ENCODE data around the gene LTBR. TPM values are rescaled to one million over a fixed set of nuclear protein-coding genes. Genes with fewer than 3 reads are reported as not detected.
"Not testable (repeated sequence)": the region's sequence is repeated elsewhere in the genome, so short reads cannot be mapped to it uniquely, and the experiment has no call there.

The LTBR gene
- total RNA-seq, 1 experiment from 2014 or later = 165 TPM

DNA sequence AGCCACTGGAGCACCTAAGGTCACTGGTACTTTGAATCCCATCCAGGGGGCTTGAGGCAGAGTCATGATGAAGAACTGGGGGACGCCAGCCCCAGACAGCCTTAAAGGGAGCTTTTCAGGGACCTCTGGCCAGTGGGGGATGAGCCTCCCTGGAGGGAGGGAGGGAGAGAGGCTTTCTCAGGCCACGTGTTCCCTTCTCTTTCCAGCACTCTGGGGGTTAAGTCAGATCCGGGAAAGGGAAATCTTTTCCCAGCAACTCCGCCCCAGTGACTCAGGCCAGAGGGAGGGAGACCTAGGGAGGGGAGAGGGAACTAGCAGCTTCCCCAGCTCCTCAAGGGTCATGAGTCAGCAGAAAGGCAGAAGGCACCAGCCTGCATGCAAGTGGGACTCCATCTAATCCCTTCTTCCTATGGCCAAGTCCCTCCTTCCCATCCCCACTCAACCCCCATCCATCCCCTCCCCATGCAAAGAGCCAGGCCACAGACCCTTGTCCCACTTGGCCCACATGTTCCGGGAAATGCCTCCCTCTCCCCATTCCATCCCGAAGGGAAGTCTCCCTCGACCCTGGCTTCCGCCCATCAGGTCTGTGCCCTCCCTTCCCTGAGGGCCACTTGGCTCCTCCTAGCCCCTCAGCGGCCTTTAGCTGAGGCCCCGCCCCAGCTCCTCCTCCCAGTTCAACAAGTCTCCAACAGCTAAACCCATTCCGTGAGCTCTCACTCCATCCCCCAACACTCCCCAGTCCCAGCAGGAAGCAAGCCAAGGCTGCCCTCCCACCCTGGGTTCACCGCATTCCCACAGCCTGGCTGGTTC lies 47.7 kb upstream of the LTBR start:
- CTCF ChIA-PET = interaction anchor here (0.5 to 3.5 kb wide), 15 partner anchors 10 to 348 kb away, joined by 3 to 25 read pairs (median 4); partner anchors contain the start of genes LTBR and TAPBPL
- H3K4me1 Mint-ChIP-seq (ENCODE audit: low read depth, unreplicated experiment) = peaks cover 43% of the 10 kb centered on the region
- BruUV-seq (replicated peaks) = no TSS peak
- intact Hi-C loops (cut with micrococcal nuclease; ENCODE audit: unreplicated experiment) = loop anchor here (5.0 kb wide), 1 partner anchor 131 kb away; no protein-coding TSS in a partner anchor
- TF ChIP-seq, protein P1, sequence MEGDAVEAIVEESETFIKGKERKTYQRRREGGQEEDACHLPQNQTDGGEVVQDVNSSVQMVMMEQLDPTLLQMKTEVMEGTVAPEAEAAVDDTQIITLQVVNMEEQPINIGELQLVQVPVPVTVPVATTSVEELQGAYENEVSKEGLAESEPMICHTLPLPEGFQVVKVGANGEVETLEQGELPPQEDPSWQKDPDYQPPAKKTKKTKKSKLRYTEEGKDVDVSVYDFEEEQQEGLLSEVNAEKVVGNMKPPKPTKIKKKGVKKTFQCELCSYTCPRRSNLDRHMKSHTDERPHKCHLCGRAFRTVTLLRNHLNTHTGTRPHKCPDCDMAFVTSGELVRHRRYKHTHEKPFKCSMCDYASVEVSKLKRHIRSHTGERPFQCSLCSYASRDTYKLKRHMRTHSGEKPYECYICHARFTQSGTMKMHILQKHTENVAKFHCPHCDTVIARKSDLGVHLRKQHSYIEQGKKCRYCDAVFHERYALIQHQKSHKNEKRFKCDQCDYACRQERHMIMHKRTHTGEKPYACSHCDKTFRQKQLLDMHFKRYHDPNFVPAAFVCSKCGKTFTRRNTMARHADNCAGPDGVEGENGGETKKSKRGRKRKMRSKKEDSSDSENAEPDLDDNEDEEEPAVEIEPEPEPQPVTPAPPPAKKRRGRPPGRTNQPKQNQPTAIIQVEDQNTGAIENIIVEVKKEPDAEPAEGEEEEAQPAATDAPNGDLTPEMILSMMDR (IDR thresholded peaks at IDR 0.05; ENCODE audit: unreplicated experiment) = no peak
- no peaks in the 10 kb centered on the region for H3K27me3 Mint-ChIP-seq (ENCODE audit: unreplicated experiment)
- peak; percentile 89 for DNase-seq
- H3K9me3 Mint-ChIP-seq (ENCODE audit: low read depth, unreplicated experiment) = no peaks in the 10 kb centered on the region
- H3K36me3 Mint-ChIP-seq (ENCODE audit: insufficient read depth, unreplicated experiment) = peaks cover 38% of the 10 kb centered on the region
- H3K4me3 Mint-ChIP-seq (ENCODE audit: low read depth, unreplicated experiment) = no peak overlapping the region
- H3K27ac Mint-ChIP-seq (ENCODE audit: unreplicated experiment) = no peak overlapping the region

DNA sequence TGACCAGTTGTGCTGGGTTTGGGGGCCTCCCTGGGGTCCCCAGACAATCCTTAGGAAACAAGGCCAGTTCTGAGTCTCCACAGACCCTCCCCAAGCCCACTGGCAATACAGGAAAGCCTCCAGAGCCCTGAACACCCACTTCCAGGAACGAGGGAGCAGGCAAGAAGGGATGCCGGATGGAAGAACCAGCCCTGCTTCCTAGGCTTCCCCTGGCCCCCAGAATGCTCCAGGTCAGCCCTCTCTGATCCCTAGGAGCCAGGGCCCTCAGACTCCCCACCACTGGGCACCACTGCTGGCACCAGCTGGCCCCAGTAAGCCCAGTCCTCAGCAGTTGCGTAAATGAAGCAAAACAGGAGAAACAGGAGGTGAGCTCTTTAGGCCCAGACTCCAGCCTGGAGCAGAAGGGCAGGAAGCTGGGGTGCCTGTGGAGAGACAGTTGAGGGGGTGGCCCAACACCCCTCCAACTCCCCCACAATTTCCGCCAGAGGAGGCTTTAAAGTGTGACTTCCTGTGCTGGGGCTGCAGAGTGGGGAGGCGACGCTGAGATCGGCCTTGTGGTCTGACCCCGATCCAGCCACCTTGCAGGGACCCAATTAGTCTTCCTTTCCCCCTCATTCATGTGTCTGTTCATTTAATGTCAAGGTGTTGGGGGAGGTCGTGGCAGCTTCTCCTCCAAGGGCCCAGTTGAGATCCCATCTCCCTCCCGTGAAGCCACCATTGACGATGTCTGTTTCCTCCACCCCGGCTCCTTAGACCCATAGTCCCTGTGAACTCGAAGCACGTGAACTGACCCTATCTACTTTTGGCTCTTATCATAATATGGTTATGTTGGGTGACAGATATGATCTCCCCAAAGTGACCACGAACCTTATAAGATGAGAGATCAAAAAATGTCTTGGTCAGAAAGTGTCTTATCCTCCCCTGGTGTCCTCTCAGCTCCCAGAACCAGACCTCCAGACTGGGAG lies 46.8 kb upstream of the LTBR start:
- intact Hi-C loops (cut with micrococcal nuclease; ENCODE audit: unreplicated experiment) = loop anchor here (5.0 kb wide), 1 partner anchor 130 kb away; no protein-coding TSS in a partner anchor
- Mint-ChIP-seq H3K27me3 (ENCODE audit: unreplicated experiment) (no peaks in the 10 kb centered on the region), H3K4me3 (ENCODE audit: low read depth, unreplicated experiment) (no peak overlapping the region), H3K27ac (ENCODE audit: unreplicated experiment) (no peak overlapping the region), H3K4me1 (ENCODE audit: low read depth, unreplicated experiment) (peaks cover 41% of the 10 kb centered on the region), H3K9me3 (ENCODE audit: low read depth, unreplicated experiment) (no peaks in the 10 kb centered on the region), H3K36me3 (ENCODE audit: insufficient read depth, unreplicated experiment) (peaks cover 29% of the 10 kb centered on the region)
- DNase-seq = no peak
- TF ChIP-seq, protein P1 (IDR thresholded peaks at IDR 0.05; ENCODE audit: unreplicated experiment) = no peak
- TSS peak; percentile 69 for BruUV-seq (replicated peaks)
- CTCF ChIA-PET = interaction anchor here (0.6 to 3.5 kb wide), 12 partner anchors 9 to 349 kb away, joined by 3 to 25 read pairs (median 6); partner anchors contain the start of gene LTBR

DNA sequence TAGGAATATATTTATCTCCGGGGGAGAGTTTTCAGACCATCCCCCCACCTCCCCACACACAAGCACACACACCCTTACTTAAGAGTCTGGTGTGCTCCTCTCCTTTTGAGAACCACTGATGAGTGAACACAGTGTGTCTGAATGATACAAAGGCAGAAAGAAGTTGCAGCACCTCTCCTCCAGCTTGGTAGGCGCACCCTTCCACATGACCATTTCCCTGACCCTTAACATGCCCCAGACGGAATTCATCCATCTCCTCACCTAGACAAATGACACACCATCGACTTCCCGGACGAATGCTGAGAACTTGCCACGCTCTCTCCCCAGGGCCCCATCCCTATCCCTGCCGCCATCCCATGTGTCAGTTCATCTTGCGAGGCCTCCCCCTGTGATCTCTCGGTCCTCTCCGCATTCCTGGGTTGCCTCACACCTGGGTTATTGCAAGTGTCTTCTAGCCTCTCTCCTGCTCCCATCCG lies 46.0 kb upstream of the LTBR start:
- Mint-ChIP-seq H3K9me3 (ENCODE audit: low read depth, unreplicated experiment) (no peaks in the 10 kb centered on the region), H3K27ac (ENCODE audit: unreplicated experiment) (no peak overlapping the region), H3K4me3 (ENCODE audit: low read depth, unreplicated experiment) (no peak overlapping the region), H3K36me3 (ENCODE audit: insufficient read depth, unreplicated experiment) (peaks cover 21% of the 10 kb centered on the region), H3K4me1 (ENCODE audit: low read depth, unreplicated experiment) (peaks cover 41% of the 10 kb centered on the region), H3K27me3 (ENCODE audit: unreplicated experiment) (no peaks in the 10 kb centered on the region)
- DNase-seq = no peak
- intact Hi-C loops (cut with micrococcal nuclease; ENCODE audit: unreplicated experiment) = loop anchor here (5.0 kb wide), 1 partner anchor 129 kb away; no protein-coding TSS in a partner anchor
- CTCF ChIA-PET = interaction anchor here (3.2 kb wide), 1 partner anchor 18 kb away, joined by 10 read pairs; no protein-coding TSS in a partner anchor
- TF ChIP-seq, protein P1 (IDR thresholded peaks at IDR 0.05; ENCODE audit: unreplicated experiment) = no peak
- no TSS peak for BruUV-seq (replicated peaks)

DNA sequence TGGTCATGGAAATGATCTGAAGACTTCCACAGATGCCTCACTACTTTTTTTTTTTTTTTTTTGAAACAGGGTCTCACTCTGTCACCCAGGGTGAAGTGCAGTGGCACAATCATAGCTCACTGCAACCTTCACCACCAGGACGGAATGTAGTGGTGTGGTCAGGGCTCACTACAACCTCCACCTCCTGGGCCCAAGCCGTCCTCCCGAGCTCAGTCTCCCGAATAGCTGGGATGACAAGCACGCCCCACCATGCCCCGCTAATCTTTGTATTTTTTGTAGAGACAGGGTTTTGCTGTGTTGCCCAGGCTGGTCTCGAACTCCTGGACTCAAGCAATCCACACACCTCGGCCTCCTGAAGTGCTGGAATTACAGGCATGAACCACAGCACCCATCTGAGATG lies 45.4 kb upstream of the LTBR start:
- not testable (repeated sequence) for H3K9me3 Mint-ChIP-seq (ENCODE audit: low read depth, unreplicated experiment); H3K27ac Mint-ChIP-seq (ENCODE audit: unreplicated experiment); H3K27me3 Mint-ChIP-seq (ENCODE audit: unreplicated experiment); H3K4me3 Mint-ChIP-seq (ENCODE audit: low read depth, unreplicated experiment); DNase-seq; BruUV-seq (replicated peaks)
- CTCF ChIA-PET = interaction anchor here (1.3 to 1.9 kb wide), 2 partner anchors 24 to 32 kb away, joined by 4 to 7 read pairs; no protein-coding TSS in a partner anchor
- peaks cover 17% of the 10 kb centered on the region for H3K36me3 Mint-ChIP-seq (ENCODE audit: insufficient read depth, unreplicated experiment)
- H3K4me1 Mint-ChIP-seq (ENCODE audit: low read depth, unreplicated experiment) = peaks cover 41% of the 10 kb centered on the region
- intact Hi-C loops (cut with micrococcal nuclease; ENCODE audit: unreplicated experiment) = loop anchor here (5.0 kb wide), 1 partner anchor 129 kb away; no protein-coding TSS in a partner anchor

Data from Calu3 (cell line).